GM19467 (cell line): ENCODE measurements around the gene PRKAR1B.
"Not testable (repeated sequence)": the region's sequence is repeated elsewhere in the genome, so short reads cannot be mapped to it uniquely, and the experiment has no call there.

Experiments used
- ATAC-seq: cut with Tn5 transposase; IDR thresholded peaks from one replicate; pipeline ENCODE4 v1.9.1; 2021; ENCODE audit warnings: mild to moderate bottlenecking, moderate library complexity; ENCODE audit not compliant: unreplicated experiment

The PRKAR1B gene

DNA sequence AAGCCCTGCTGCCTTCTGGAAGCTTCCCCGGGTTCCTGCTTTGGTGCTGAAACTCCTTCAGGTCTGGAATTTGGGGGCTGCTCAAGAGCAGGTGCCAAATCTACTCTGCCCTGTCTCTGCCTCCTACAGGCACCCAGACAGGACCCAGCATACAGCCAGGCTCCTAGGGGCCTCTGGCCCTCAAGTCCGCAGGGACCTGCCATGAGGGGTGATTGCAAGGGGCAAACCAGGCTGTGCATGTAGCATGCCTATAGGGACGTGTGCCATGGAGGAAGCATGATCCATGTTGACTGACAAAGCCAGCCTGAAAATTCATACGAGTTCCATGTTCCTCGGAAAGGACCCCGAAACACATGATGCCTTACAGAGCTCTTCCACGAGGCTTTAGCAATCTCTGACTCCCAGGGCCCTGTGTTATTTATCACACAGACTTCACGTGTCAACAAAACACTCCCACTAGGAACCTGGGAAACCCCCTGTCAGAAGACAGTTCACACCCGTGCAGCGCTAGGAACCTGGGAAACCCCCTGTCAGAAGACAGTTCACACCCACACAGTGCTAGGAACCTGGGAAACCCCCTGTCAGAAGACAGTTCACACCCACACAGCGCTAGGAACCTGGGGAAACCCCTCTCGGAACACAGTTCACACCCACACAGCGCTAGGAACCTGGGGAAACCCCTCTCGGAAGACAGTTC lies 75.9 kb downstream of the PRKAR1B start:
- ATAC-seq = no peak

GRCh38 chr7:650339-651031 lies 76.6 kb downstream of the PRKAR1B start:
- no peak for ATAC-seq

- no peak for ATAC-seq
Measured at GRCh38 chr7:646951-647350, 80.1 kb downstream of the PRKAR1B start.

DNA sequence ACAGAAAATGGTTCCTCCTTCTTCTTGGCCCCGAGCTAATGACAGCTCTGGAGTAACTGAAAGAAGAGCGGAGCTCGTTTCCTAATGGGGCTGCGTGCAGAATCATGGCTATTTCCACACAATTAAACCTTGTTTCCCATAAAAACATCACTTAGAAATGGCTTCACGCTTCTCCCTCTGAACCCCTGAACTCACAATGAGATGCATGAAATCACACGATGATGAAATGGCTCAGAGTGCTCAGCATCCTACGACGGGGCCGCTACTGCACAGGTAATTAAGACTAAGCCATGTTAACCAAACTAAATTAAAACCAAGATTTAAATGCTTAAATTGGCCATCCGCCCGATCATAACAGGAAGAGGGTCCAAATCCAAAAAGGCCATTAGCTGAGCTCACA lies 80.6 kb downstream of the PRKAR1B start:
- ATAC-seq = no peak

DNA sequence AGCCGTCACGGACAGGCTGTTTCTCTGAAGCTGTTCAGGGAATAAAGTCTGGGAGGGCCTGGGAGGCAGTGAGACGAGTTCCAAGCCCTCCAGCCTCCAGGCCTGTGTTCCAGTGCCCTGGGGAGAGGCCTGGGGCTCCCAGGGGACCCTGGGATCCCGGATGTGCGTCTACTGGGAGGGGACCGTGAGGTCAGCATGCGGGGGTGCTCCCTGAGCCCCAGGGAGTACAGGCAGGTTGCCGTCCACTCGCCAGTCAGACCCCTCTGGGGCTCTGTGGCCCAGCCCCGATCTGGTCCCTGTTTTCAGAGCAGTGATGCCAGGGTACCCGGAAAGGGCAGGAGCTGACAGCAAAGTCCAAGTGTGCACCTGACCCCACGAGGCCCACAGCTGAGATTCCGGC lies 81.5 kb downstream of the PRKAR1B start:
- no peak for ATAC-seq

GRCh38 chr7:644381-645305 lies 82.4 kb downstream of the PRKAR1B start:
- no peak for ATAC-seq

DNA sequence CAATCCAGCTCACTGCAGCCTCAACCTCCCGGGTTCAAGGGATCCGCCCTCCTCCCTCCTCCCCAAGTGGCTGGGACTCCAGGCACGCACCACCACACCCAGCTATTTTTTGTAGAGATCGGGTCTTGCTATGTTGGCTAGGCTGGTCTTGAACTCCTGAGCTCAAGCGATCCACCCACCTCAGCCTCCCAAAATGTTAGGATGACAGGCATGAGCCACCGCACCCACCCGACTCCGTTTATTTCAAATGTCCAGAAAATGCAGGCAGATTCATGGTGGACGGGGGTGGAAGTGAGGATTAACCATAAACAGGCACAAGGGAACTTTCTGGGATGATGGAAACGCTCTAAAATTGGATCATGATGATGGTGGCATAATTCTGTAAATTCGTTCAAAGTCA lies 85.1 kb downstream of the PRKAR1B start:
- no peak for ATAC-seq

GRCh38 chr7:641269-641671 lies 85.8 kb downstream of the PRKAR1B start:
- no peak for ATAC-seq

DNA sequence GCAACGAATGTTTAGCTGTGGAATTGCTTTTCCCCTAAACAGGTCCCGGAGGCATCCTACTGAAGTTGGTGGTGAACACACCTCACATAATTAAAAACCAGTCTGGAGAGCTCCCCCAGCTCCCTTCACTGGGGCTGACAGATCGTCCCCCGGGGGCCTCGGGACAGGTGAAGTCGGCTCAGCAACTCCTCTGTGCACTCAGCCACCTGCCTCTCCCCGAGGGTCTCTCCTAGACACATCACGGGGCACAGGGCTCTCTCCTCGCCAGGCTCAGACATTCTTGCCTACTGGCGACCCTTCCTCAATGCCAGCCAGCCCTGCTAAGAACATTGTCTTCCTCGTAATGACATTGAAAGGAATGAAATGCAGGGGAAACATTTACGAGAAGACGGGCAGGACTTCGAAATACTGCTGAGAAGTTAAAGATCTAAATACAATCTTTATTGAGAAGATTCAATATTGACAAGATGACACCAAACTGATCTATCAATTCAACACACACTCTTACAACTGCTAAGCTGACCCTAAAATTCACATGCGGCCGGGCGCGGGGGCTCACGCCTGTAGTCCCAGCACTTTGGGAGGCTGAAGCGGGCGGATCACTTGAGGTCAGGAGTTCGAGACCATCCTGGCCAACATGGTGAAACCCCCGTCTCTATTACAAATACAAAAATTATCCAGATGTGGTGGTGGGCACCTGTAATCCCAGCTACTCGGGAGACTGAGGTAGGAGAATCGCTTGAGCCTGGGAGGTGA lies 88.6 kb downstream of the PRKAR1B start:
- no peak for ATAC-seq

DNA sequence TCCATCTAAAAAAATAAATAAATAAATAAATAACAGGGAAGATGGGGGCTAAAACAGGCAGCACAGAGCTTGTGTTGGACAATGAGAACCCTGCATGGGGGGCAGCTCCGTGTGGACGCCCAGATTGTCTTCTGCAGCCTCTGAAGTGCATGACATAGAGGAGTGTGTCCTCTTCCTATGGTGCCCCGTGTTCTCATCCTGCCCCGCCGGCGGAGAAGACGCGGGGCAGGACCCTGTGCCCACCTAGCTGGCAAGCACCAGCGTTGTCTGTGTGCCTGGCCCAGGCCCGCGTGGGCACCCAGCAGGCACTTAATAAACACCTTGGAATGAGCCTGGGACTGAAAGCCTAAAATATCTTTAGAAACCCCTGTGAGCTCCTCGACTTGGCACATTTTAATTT lies 89.3 kb downstream of the PRKAR1B start:
- ATAC-seq = no peak

- ATAC-seq = no peak
Measured at GRCh38 chr7:636396-636795, 90.7 kb downstream of the PRKAR1B start.

DNA sequence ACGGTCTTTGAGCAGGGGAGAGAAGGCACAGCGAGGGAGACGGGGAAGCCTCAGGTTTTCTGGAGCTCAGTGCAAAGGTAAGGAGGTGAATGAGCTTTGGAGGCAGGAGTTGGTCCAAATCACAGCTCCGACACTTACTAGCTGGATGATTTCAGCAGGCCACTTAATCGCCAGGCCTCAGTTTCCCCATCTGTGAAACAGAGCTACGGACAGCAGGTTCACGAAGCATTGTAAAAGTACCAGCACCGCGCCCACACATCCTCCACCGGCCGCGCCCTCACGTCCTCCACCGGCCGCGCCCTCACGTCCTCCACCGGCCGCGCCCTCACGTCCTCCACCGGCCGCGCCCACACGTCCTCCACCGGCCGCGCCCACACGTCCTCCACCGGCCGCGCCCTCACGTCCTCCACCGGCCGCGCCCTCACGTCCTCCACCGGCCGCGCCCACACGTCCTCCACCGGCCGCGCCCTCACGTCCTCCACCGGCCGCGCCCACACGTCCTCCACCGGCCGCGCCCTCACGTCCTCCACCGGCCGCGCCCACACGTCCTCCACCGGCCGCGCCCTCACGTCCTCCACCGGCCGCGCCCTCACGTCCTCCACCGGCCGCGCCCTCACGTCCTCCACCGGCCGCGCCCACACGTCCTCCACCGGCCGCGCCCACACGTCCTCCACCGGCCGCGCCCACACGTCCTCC lies 91.2 kb downstream of the PRKAR1B start:
- ATAC-seq = not testable (repeated sequence)

DNA sequence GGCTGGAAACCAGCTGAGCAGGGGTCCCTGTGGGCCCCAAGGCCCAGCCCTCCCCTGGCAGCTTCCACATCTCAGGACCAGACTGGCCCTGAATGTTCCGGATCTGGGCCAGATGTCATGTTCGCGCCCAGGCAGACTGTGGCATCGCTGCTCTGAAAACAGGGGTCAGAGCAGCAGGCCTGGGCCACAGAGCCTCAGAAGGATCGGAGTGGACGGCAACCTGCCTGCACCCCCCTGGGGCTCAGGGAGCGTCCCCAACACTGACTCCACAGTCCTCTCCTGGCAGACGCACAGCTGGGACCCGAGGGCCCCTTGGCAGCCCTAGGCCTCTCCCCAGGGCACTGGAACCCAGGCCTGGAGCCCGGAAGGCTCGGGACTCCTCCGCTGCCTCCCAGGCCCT lies 91.9 kb downstream of the PRKAR1B start:
- ATAC-seq = no peak

DNA sequence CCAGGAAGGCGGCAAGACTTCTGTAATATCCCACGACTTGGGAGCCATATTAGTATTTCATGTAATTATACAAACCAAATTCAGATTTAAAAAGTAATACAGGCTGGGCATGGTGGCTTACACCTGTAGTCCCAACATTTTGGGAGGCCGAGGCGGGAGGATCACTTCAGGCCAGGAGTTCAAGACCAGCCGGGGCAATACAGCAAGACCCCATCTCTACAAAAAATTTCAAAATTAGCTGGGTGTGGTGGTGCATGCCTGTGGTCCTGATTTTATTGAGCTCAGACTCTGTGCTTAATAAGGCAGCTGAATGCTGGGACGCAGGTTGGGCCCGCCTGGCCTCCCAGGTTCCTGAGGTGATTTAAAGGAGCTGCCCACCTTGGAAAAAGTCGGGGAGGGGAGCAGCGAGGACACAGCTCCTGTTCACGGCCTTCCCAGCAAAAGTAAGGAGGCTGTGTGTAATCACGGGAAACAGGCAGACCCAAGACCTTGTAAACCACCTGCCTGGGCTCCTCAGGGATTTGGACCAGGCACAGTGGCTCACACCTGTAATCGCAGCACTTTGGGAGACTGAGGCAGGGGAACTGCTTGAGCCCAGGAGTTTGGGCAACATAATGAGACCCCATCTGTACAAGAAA lies 93.6 kb downstream of the PRKAR1B start:
- ATAC-seq = no peak

DNA sequence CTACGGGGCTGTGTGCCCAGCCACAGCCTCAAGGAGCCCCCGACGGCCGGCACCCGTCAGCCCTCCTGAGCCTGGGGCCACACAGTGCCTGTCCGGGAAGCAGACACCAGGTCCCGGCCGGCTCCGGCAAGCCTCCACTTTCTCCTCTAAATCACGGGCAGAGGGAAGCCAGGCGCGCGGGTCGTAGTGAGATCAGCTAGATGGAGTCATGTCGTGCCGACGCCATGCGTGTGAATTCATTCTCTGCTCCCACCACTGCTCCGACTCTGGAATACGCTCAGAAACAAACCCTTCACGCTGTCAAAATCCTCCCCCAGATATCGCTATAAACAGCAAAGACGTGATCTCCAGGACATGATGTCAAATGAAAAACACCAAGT lies 94.3 kb downstream of the PRKAR1B start:
- ATAC-seq = no peak

- ATAC-seq = no peak
Measured at GRCh38 chr7:631964-632830, 94.9 kb downstream of the PRKAR1B start.

- no peak for ATAC-seq
Measured at GRCh38 chr7:631291-631711, 95.8 kb downstream of the PRKAR1B start.

GRCh38 chr7:630539-630938 lies 96.5 kb downstream of the PRKAR1B start:
- no peak for ATAC-seq

DNA sequence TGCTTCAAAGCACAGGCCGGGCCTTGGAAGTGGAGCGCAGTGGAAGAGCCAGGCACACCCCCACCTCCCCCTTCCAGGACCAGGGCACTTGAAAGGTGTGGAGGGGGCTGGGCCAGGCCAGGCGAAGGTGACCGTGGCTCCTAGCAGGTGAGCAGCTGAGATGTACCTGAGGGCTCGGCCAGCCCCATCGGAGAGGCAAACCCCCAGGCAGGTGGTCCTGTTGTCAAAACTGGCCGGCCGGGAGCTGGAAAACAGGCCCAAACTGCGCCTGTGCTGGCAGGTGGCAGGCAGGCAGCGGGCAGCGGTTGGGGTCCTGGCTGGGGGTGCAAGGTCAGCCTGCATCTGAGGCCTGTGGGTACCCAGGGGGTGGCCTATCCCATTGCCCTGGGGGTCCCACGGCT lies 97.0 kb downstream of the PRKAR1B start:
- no peak for ATAC-seq
